Upper lobe of left lung (tissue), 4 donors: ENCODE measurements around the gene ARFGEF3.

Experiments used
- EP300 ChIP-seq, 4 donors: sonication (generic); formaldehyde crosslinking; IDR thresholded peaks; one replicate each; pipeline ENCODE4 v1.5.1; 2017; ENCODE audit warnings: antibody characterized with exemption in 4 of 4, control low read depth in 2 of 4
- POLR2A ChIP-seq, 4 donors: fragments of 450-650 bp; IDR thresholded peaks; one replicate each; pipeline ENCODE4 v1.5.1; 2016 to 2017; ENCODE audit warnings: antibody characterized with exemption in 4 of 4, mild to moderate bottlenecking in 2 of 4
- POLR2AphosphoS5 ChIP-seq, 2 donors: sonication (generic); formaldehyde crosslinking; IDR thresholded peaks; one replicate each; pipeline ENCODE4 v1.5.1; 2017; ENCODE audit warnings: antibody characterized with exemption in 2 of 2
- TF ChIP-seq, protein P1 (sequence below), 6 experiments: fragments of 450-650 bp in 4 of 6; fragments of 200-600 bp in 2 of 6; sonication (generic) in 2 of 6; IDR thresholded peaks; one replicate each; pipeline ENCODE4 v1.5.1; 2016 to 2019; ENCODE audit warnings: antibody characterized with exemption in 6 of 6

DNA sequence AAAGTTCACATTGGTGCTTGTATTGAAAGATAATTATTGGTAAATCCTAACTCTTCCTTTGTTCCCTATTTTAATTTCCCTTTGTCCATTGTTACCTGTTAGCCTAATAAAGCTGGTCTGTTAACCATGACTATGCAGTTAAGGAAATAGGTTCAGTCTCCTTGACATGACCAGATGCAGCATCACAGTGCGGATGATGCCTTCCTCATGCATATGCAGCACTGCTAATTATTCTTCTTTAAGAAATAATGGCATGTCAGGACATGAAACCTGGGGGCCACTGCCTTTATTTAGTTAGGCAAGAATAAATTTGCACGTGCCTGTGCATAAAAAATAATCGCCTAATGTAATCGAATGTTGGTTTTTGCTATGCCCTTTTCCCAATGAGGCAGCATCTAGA, 40.1 kb downstream of the ARFGEF3 start:
- TF ChIP-seq, protein P1, sequence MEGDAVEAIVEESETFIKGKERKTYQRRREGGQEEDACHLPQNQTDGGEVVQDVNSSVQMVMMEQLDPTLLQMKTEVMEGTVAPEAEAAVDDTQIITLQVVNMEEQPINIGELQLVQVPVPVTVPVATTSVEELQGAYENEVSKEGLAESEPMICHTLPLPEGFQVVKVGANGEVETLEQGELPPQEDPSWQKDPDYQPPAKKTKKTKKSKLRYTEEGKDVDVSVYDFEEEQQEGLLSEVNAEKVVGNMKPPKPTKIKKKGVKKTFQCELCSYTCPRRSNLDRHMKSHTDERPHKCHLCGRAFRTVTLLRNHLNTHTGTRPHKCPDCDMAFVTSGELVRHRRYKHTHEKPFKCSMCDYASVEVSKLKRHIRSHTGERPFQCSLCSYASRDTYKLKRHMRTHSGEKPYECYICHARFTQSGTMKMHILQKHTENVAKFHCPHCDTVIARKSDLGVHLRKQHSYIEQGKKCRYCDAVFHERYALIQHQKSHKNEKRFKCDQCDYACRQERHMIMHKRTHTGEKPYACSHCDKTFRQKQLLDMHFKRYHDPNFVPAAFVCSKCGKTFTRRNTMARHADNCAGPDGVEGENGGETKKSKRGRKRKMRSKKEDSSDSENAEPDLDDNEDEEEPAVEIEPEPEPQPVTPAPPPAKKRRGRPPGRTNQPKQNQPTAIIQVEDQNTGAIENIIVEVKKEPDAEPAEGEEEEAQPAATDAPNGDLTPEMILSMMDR (IDR thresholded peaks at IDR 0.05): no peak
- TF ChIP-seq POLR2A (IDR thresholded peaks at IDR 0.05) (no peak), POLR2AphosphoS5 (IDR thresholded peaks at IDR 0.05) (no peak), EP300 (IDR thresholded peaks at IDR 0.05) (no peak)
